HG03565 (cell line): ENCODE results near the gene PYGB.
"Not testable (repeated sequence)": the region's sequence is repeated elsewhere in the genome, so short reads cannot be mapped to it uniquely, and the experiment has no call there.

ENCODE experiments used
- ATAC-seq: cut with Tn5 transposase; IDR thresholded peaks from one replicate; pipeline ENCODE4 v1.9.1; 2021; ENCODE audit warnings: mild to moderate bottlenecking, moderate library complexity; ENCODE audit not compliant: unreplicated experiment

PYGB gene

DNA sequence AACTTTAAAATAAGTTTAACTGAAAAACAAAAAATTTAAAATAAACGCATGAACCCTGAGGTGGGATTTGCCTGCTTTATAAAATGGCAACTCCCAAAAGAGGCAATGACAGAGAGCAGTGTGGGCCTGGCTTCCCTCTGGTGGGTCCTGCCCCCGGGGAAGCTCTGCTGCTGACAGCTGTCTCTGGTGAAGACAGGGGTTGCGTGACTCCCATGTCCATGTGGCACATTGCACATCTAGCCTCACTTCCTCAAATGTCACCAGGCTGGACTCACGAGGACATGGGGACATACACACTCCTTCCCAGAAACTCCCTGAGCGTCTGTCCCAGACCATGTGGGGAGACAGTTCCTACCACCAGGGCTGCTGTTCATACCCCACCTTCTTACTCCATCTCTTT lies 76.5 kb downstream of the PYGB start:
- no peak for ATAC-seq

DNA sequence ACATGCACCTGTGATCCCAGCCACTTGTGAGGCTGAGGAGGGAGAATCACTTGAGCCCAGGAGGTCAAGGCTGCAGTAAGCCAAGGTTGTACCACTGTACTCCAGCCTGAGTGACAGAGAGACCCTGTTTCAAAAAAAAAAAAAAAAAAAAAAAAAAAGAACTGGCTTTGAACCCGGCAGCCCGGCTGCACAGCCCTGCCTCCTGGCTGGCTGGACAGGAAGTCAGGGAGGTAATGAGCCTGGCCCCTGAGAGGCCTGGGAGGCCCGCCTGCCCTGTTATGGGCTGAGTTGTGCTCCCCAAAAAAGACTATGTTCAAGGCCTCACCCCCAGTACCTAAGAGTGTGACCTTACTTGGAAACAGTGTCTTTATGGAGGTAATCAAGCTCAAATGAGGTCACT lies 77.2 kb downstream of the PYGB start:
- no peak for ATAC-seq

DNA sequence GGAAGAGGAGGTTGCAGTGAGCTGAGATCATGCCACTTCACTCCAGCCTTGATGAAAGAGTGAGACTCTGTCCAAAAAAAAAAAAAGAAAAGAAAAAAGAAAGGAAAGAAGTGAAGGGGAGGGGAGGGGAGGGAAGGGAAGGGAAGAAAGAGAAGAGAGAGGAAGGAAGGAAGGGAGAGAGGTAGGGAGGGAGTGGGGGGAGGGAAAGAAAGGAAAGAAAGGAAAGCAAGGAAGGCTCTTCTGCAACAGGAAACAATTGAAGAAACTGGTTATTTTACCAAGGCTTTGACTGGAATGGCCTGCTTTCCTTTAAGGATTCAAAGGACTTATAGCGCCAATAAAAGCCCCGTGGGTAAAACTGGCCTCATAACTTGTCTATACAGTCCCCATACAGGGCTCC lies 78.1 kb downstream of the PYGB start:
- no peak for ATAC-seq

DNA sequence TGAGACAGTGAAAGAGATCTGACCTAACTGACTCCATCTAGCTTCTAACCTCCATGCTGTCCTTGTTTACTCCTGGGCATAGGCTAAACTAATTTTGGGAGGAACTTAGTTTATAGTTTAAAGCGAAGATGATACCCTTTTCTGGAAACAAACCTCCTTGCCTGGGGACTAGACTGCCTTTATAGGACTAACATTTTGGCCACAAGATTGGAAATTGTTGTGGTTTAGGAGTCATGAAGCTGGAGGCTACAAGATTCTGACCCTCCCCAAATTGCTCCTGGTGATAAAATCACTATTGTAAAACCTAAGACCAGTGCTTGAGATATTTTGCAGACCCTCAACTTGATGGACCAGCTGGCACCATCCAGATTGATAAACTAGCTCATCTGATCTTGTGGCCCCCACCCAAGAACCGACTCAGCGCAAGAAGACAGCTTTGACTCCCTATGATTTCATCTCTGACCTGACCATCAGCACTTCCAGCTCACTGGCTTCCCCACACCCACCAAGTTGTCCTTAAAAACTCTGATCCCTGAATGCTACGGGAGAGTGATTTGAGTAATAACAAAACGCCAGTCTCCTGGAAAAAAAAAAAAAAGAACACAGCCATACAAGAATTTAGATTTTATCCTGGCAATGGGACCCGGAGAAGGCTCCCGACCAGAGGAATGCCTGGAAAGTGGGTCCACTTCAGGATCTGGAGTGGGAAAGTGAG lies 79.8 kb downstream of the PYGB start:
- no peak for ATAC-seq

DNA sequence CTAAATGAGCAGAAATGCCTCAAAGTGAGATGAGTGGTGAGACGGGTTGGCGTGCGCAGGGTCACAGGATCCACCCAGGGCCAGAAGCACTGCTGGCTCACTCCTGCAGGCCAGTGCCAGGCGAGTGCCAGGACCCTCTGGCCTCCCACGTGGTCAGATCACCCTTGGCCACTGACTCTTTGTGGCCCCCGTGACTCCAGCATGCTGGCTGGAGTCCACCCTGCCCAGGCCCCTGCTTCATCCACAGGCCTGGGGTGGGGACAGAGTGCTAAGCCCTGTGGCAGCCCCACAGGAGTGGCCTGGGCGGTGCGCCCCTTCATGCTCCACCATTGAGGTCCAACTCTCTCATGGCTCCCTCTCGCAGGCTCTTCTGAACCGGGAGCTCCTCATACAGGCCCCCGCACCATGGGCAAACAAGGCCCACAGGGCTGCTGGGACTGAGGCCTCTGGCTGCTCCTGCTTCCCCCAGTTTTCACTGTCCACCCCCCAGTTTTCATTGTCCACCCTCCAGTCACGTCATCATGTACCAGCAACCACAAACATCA lies 81.1 kb downstream of the PYGB start:
- ATAC-seq, result no peak

DNA sequence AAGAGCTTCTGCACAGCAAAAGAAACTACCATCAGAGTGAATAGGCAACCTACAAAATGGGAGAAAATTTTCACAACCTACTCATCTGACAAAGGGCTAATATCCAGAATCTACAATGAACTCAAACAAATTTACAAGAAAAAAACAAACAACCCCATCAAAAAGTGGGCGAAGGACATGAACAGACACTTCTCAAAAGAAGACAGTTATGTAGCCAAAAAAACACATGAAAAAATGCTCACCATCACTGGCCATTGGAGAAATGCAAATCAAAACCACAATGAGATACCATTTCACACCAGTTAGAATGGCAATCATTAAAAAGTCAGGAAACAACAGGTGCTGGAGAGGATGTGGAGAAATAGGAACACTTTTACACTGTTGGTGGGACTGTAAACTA lies 87.1 kb downstream of the PYGB start:
- ATAC-seq, result not testable (repeated sequence)

DNA sequence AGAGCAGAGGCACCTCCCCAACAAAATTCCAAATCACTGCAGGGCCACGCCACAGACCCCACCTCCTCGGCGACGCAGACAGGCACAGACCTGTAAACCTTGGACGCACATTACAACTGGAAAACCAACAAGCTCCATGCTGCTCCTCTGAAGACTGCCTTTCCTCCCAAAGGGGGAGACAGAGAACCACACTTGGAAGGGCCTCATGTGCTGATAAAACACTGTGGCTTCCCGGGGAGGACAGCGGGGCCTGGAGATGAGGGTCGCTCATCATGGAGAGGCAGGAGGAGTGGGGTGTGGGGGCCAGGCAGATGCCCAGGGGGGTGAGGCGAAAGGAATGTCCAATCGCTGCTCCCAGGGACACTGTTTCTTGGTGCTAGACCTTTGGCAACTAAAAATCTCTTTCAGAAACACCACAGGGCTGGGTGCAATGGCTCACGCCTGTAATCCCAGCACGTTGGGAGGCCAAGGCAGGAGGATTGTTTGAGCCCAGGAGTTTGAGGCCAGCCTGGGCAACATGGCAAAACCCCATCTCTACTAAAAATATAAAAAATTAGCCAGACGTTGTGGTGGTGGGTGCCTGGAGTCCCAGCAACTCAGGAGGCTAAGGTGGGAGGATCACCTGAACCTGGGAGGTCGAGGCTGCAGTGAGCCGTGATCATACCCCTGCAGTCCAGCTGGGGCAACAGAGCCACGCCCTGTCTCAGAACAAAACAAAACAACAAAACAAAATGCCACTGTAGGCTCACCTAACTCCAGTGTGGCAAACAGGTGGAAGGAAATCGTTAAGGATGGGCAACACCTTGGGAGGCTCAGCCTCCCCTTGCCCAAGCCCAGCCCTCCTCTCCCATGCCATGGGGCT lies 88.9 kb downstream of the PYGB start:
- ATAC-seq, result no peak

DNA sequence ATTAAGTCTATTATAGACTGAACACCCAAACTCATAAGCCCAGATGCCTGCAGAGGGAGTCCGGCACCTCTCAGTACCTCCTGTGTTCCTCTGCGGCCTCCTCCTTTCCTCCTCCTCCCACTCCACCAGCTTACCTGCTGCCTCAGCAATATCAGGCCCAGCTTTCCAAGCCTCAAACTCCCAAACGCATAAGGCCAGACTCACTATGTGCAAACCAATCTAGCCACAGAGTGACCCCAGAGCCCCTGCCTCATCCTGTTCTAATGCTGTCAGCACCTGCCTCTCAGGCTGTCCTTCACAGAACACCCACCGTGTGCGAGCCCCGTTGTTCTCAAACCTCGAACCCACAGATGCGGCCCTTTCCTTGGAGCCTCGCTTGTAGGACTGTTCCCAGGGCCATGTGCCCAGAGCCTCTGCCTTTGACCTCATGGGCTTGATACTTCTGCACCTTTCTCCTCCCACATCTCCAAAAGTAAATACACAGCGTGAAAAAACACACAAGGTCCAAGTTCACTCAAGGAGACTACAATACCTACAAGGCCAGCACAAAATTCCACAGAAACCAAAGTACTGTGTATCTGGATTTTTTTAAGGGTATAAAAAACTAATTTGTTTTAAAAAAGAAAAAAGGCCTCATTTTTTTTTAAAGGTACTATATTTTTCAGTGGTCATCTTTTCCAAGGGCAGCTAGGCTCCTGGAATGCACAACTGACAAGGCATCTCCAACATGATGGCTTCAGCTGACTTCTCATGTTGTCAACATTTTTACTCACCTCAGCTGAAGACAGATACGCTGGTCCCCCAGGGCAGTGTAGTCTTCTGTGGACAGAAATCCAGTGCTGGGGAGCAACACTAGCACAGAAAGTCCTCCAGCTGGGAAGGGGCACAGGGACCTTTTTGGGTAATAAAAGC lies 90.5 kb downstream of the PYGB start:
- ATAC-seq, result no peak

DNA sequence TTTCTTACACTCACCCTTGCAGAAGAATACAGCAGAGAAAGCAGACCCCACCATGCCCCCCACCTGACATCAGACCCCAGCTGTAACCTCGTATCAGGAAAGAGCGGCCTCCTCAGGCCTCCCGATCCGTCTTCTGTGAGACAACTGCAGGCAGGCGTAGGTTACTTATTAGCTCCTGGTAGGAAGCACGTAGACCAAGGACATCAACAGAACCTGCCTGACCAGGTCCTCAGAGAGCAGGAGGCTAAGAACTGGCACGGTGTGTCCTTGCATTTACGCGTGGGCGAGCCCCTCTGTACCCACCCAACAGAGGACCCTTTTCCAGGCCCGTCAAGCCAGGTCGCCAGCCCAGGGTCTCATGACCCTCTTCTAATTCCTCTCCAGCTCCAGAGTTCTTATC lies 91.7 kb downstream of the PYGB start:
- ATAC-seq, result no peak

DNA sequence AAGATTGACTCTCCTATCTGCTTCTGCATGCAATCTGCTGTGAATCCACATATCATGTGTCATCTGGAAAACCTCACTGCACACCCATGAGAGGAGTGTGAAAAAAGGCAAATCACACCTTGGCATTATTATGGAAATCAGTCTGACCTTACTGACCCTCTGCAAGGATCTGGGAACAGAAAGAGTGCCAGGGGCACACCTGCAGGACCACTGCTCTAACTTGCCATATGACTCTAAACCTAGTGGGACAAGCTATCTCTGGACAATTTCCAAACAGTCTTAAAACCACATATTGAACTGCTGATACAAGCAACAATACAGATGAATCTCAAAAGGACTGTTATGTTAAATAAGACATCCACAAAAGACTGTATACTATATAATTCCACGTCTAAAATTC lies 92.5 kb downstream of the PYGB start:
- ATAC-seq, result no peak

DNA sequence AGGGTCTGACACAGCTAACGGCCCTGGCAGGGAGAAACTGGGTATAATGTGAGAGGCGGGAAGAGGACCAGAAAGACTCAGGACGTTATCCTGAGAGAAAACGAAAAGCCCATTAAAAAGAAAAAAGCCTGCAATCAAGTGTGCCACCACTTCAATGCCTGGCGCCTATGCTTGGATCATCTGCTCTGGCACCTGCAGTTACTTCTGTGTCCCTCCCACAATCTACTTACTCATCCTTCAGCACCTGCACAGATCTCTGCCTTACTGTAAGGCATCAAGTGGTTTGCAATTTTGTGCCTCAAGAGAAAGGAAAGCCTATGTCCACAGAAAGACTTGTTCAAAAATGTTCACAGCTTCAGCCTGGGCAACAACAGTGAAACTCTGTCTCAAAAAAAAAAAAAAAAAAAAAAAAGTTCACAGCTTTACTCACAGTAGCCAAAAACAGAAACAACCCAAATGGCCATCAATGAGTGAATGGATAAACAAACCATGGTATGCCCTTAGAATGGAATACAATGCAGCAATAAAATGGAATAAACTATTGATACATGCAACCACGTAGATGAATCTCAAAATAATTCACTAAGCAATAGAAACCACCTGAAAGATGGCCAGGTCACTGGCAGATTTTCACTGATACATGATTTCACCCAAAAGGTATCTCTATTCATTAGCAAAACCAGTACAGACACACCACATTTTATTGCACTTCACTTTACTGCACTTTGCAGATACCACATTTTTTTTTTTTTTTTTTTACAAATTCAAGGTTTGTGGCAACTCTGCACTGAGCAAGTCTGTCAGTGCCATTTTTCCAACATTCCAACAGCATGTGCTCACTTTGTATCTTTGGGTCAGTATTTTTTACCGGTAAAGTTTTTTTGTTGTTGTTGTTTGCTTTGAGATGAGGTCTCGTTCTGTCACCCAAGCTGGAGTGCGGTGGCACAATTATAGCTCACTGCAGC lies 94.1 kb downstream of the PYGB start:
- no peak for ATAC-seq

DNA sequence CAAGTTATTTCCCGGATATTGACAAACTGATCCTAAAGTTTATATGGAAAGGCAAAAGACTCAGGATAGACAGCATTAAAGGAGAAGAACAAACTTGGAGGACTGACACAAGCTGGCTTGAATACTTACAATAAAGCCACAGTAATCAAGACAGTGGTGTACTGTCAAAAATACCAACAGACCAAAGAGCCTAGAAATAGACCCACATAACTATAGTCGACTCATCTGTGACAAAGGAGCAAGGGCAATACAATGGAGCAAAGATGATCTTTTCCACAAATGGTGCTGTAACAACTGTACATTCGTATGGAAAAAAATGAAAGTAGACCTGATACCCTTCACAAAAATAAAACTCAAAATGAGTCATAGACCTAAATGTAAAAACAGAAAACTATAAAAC lies 96.7 kb downstream of the PYGB start:
- no peak for ATAC-seq

DNA sequence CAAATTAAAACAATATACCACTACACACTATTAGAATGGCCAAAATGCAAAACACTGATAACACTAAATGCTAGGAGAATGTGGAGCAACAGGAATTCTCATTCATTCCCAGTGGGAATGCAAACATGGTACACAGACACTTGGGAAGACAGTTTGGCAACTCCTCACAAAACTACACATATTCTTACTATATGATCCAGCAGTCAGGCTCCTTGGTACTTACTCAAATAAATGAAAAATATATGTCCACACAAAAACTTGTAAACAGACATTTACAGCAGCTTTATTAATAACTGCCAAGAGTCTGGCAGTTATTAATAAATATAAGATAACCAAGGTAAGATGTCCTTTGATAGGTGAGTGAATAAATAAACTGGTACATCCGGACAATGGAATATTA lies 97.8 kb downstream of the PYGB start:
- no peak for ATAC-seq

DNA sequence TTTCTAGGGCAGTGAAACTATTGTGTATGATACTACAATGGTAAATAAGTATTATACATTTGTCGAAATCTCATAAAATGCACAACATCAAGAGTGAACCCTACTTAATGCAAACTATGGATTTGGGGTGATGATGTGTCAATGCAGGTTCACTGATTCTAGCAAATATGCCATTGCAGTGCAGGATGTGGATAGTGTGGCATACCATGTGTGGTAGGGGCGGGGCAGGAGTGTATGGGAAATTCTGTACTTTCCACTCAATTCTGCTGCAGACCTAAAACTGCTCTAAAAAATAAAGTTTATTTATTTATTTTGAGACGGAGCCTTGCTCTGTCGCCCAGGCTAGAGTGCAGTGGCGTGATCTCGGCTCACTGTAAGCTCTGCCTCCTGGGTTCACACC lies 98.5 kb downstream of the PYGB start:
- no peak for ATAC-seq
